ENCODE data around the gene RAPGEF5.

Gene RAPGEF5

GRCh38 chr7:22152690-22153089 lies 204.3 kb downstream of the RAPGEF5 start:
- DNase-seq (ENCODE audit: low read depth): no peak

GRCh38 chr7:22151901-22152300 lies 205.1 kb downstream of the RAPGEF5 start:
- no peak for DNase-seq (ENCODE audit: low read depth)

GRCh38 chr7:22150221-22150620 lies 206.7 kb downstream of the RAPGEF5 start:
- no peak for DNase-seq (ENCODE audit: low read depth)

- DNase-seq (ENCODE audit: low read depth): no peak
Measured at GRCh38 chr7:22147868-22148267, 209.1 kb downstream of the RAPGEF5 start.

GRCh38 chr7:22146961-22147512 lies 209.9 kb downstream of the RAPGEF5 start:
- DNase-seq (ENCODE audit: low read depth): no peak

- no peak for DNase-seq (ENCODE audit: low read depth)
Measured at GRCh38 chr7:22144950-22145349, 212.0 kb downstream of the RAPGEF5 start.

GRCh38 chr7:22143491-22143890 lies 213.5 kb downstream of the RAPGEF5 start:
- no peak for DNase-seq (ENCODE audit: low read depth)

- no peak for DNase-seq (ENCODE audit: low read depth)
Measured at GRCh38 chr7:22142572-22142971, 214.4 kb downstream of the RAPGEF5 start.

- no peak for DNase-seq (ENCODE audit: low read depth)
Measured at GRCh38 chr7:22141355-22141754, 215.6 kb downstream of the RAPGEF5 start.

- no peak for DNase-seq (ENCODE audit: low read depth)
Measured at GRCh38 chr7:22140578-22140977, 216.4 kb downstream of the RAPGEF5 start.

GRCh38 chr7:22138886-22139285 lies 218.1 kb downstream of the RAPGEF5 start:
- DNase-seq (ENCODE audit: low read depth): no peak

GRCh38 chr7:22138106-22138505 lies 218.8 kb downstream of the RAPGEF5 start:
- DNase-seq (ENCODE audit: low read depth): no peak

- peak; percentile 93 for DNase-seq (ENCODE audit: low read depth)
Measured at GRCh38 chr7:22137466-22137865, 219.5 kb downstream of the RAPGEF5 start.

- peak; percentile 92 for DNase-seq (ENCODE audit: low read depth)
Measured at GRCh38 chr7:22137026-22137425, 219.9 kb downstream of the RAPGEF5 start.

GRCh38 chr7:22129819-22130580 lies 227.0 kb downstream of the RAPGEF5 start:
- no peak for DNase-seq (ENCODE audit: low read depth)

- no peak for DNase-seq (ENCODE audit: low read depth)
Measured at GRCh38 chr7:22129166-22129565, 227.8 kb downstream of the RAPGEF5 start.

- DNase-seq (ENCODE audit: low read depth): no peak
Measured at GRCh38 chr7:22128528-22128920, 228.4 kb downstream of the RAPGEF5 start.

- DNase-seq (ENCODE audit: low read depth): no peak
Measured at GRCh38 chr7:22127835-22128527, 229.0 kb downstream of the RAPGEF5 start.

GRCh38 chr7:22125436-22125835 lies 231.5 kb downstream of the RAPGEF5 start:
- no peak for DNase-seq (ENCODE audit: low read depth)

- DNase-seq (ENCODE audit: low read depth): no peak
Measured at GRCh38 chr7:22124941-22125340, 232.0 kb downstream of the RAPGEF5 start.

GRCh38 chr7:22123139-22123538 lies 233.8 kb downstream of the RAPGEF5 start:
- no peak for DNase-seq (ENCODE audit: low read depth)

- DNase-seq (ENCODE audit: low read depth): no peak
Measured at GRCh38 chr7:22121702-22122474, 235.1 kb downstream of the RAPGEF5 start.
